CD4-positive, alpha-beta T cell treated with Interleukin-6 for 4 hours (primary cell): ENCODE data around the gene MIA2.
"Not testable (repeated sequence)": the region's sequence is repeated elsewhere in the genome, so short reads cannot be mapped to it uniquely, and the experiment has no call there.

Experiments used
- DNase-seq: peaks from one replicate; pipeline ENCODE4 v3.0.0-alpha.2; 2020; ENCODE audit warnings: mixed read lengths

Gene MIA2

DNA sequence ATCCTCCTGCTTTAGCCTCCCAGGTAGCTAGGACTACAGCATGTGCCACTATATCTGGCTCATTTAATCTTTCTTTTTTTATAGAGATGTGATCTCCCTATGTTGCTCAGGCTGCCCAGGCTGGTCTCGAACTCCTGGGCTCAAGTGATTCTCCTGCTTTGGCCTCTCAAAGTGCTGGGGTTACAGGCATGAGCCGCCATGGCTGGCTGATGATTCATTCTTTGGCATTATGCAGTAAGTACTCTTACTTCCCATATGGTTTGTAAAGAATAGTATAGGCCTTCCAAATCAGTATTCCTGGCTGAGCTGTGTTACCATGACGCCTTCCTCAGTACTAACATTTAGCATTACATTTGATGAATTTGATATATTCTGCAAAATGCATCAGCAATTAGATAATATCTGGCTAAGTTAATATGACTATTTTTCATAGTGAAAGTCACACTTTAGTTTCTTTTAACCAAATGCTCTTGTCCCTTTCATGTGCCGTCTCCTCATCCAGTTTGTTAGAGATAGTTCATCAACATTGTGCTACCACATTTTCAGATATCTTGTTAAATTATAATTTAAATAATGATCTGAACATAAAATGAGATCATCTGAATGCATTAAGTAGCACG is 3.2 kb upstream of the MIA2 start:
- DNase-seq, result no peak

- DNase-seq, result peak; percentile 53
These were observed 1.8 kb upstream of the MIA2 start for GRCh38 chr14:39231751-39232553.

DNA sequence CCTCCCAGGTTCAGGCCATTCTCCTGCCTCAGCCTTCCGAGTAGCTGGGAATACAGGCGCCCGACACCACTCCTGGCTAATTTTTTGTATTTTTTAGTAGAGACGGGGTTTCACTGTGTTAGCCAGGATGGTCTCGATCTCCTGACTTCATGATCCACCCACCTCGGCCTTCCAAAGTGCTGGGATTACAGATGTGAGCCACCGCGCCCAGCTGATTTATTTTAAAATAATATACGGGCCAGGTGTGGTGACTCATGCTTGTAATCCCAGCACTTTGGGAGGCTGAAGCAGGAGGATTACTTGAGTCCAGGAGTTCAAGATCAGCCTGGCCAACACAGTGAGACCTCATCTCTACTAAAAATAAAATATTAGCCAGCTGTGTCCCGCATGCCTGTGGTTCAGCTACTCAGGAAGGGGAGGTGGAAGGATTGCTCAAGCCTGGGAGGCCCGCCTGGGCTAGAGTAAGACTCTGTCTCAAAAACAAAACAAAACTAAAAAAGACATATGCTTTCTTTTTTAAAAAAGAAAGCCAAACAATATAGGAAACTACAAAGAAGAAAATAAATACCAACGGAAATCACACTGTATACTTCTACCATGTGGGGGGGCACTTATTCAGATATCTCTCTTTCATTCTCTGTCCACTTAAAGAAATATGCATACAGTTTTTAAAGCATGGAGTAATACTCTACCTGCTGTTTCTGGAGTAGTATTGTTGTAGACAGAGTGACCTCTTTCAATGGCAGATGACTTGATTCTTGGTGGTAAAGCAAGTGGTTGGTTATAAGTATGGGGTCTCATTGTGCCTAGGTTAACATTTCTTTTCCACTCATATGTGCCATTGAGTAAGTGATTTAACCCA is 930 bp upstream of the MIA2 start:
- DNase-seq, result no peak

- not testable (repeated sequence) for DNase-seq
These were observed 1.3 kb downstream of the MIA2 start for GRCh38 chr14:39234986-39235385.

DNA sequence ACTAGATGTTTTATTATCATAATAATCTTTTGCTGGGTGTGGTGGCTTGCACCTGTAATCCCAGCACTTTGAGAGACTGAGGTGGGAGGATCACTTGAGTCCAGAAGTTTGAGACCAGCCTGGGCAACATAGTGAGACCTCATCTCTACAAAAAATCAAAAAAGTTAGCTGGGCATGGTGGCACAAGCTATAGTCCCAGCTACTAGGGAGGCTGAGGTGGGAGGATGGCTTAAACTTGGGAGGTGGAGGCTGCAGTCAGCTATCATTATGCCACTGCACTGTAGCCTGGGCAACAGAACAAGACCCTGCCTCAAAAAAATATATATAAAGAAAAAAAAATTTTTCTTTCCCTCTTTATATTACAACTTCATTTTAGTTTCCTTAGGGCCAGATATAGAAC is 1.8 kb downstream of the MIA2 start:
- DNase-seq, result not testable (repeated sequence)

DNA sequence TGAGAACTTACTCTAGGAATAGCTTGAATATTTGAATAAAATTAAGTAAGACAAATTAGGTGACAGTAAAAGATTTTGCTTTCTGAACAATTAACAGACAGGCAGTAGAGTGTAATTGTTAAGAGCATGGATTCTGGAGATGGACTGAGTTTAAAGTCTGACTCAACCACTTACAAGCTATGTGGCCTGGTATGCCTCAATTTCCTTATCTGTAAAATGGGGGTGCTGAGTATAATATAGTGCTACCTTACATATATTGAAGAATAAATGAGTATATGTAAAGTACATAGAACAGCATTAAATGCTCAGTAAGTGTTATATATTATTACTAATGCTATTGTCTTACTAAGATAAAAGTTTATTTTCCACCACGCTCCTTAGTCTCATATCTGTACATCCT is 7.1 kb downstream of the MIA2 start:
- DNase-seq, result no peak

DNA sequence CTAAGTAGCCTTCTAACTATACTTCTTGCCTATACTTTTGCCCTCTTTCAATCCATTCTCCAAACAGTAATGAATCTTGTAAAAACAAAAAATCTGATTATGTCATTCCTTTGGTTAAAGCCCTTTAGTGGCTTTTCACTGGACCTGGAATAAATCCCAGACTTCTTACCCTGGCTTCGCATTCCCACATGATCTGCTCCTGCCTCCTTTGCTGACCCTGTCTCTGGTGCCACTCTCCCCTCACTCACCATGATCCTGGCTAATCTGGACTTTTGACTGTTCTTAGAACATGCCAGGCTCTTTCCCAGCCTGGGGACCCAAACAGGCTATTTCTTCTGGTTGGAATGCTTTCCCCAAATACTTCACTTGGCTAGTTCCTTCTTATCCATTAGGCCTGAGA is 7.9 kb downstream of the MIA2 start:
- no peak for DNase-seq

GRCh38 chr14:39243831-39244230 is 10.1 kb downstream of the MIA2 start:
- DNase-seq, result no peak

GRCh38 chr14:39246618-39247017 is 12.9 kb downstream of the MIA2 start:
- DNase-seq, result no peak

DNA sequence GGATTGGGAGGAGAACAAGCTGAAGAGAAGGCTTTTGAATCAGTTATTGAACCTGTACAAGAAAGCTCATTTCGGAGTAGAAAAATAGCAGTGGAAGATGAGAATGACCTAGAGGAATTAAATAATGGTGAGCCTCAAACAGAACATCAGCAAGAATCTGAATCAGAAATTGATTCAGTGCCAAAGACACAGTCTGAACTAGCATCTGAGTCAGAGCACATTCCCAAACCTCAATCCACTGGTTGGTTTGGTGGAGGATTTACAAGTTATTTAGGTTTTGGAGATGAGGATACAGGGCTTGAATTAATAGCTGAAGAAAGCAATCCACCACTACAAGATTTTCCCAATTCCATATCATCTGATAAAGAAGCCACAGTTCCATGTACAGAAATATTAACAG is 13.5 kb downstream of the MIA2 start:
- DNase-seq, result no peak

GRCh38 chr14:39251547-39251946 is 17.8 kb downstream of the MIA2 start:
- DNase-seq, result no peak

DNA sequence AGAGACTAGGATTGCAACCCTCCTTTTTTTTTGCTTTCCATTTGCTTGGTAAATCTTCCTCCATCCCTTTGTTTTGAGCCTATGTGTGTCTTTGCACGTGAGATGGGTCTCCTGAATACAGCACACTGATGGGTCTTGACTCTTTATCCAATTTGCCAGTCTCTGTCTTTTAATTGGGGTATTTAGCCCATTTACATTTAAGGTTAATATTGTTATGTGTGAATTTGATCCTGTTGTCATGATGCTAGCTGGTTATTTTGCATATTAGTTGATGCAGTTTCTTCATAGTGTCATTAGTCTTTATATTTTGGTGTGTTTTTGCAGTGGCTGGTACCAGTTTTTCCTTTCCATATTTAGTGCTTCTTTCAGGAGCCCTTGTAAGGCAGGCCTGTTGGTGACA is 23.7 kb downstream of the MIA2 start:
- not testable (repeated sequence) for DNase-seq

- no peak for DNase-seq
These were observed 25.2 kb downstream of the MIA2 start for GRCh38 chr14:39258782-39259545.

- DNase-seq, result not testable (repeated sequence)
These were observed 26.4 kb downstream of the MIA2 start for GRCh38 chr14:39260161-39260560.

- DNase-seq, result not testable (repeated sequence)
These were observed 28.5 kb downstream of the MIA2 start for GRCh38 chr14:39262214-39262613.

DNA sequence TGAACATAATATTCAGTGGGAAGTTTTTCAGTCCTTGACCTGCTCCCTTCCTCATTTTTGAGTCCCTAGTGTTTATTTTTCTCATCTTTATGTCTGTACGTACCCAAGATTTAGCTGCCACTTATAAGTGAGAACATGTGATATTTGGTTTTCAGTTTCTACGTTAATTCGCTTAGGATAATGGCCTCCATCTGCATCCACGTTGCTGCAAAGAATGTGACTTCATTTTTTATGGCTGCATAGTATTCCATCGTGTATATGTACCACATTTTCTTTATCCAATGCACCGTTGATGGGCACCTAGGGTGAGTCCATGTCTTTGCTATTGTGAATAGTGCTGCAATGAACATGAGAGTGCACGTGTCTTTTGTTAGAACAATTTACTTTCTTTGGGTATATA is 30.3 kb downstream of the MIA2 start:
- DNase-seq, result no peak

GRCh38 chr14:39264558-39264957 is 30.8 kb downstream of the MIA2 start:
- DNase-seq, result no peak

GRCh38 chr14:39265033-39265432 is 31.3 kb downstream of the MIA2 start:
- DNase-seq, result no peak

GRCh38 chr14:39265806-39266524 is 32.2 kb downstream of the MIA2 start:
- no peak for DNase-seq

GRCh38 chr14:39266525-39266870 is 32.8 kb downstream of the MIA2 start:
- DNase-seq, result no peak

DNA sequence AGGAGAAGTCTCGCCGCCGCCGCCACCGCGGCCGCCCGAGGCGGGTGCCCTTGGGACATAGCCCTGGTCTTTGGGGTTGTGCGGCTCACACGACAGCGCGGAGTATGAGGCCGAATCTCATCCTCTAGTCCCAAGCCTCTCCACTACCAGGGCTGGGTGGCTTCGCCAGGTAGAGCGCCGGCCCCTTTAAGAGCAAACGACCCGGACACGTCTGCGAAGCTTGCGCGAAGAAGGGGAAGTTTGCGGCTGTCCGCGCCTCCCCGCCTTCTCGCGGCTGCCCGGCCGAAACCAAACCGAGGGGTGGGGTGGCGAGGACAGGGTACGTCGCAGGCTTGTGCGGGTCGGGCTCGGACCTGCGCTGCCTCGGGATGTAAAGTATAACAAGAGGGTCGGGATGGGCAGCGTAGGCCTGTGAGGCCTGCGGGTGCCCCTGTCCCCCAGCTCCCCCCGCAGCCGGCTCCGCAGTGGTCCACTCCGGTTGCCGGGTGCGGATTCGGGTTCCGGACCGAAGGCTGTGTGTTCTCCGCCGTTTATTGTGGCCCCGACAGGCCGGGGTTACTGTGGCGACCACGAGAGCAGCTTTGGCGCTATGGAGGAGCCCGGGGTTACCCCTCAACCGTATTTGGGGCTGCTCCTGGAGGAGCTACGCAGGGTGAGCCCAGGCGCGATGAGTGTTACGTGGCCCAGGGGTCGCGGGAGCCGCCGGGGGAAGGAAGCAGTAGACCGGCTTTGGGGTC is 33.3 kb downstream of the MIA2 start:
- DNase-seq, result peak; percentile 79

DNA sequence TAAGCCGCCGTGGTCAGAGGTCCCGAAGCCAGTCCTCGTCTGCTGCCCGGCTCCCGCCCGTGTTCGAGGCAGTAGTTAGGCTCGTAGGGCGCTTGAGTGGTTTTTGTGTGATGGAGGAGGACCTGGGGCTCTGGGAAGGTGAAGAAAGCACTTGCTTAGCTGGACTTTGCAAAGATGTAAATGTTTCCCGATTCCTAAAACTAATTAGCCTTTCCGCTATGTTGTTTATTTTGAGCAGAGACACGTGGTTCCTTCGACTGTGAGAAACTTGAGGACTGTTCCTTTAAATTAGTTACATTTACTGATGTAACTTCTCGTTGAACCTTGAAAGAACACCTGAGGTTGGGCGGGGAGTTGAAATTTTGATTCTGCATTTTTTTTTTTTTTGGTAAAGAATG is 33.9 kb downstream of the MIA2 start:
- DNase-seq, result peak; percentile 20
